ENCODE data around the gene GNG14. TPM values are rescaled to one million over a fixed set of nuclear protein-coding genes. Genes with fewer than 3 reads are reported as not detected.

The GNG14 gene
- total and polyA plus RNA-seq, 4 donors, result not detected

GRCh38 chr19:12647490-12648071 is 40.2 kb upstream of the GNG14 start:
- 8 to 11% methylated on average over 30 to 31 of the region's 31 CpGs for WGBS, 2 donors
- DNase-seq (peak; percentile 74 to 91), ATAC-seq (ENCODE audit: low FRiP score) (peak; percentile 89)
- intact Hi-C loops (cut with DNase I), result no loop called here
- Histone ChIP-seq H3K4me1 (ENCODE audit: control insufficient read depth in 1 of 2, insufficient read depth in 2 of 2, low read length in 2 of 2) (no peaks in the 10 kb centered on the region), H3K4me3 (ENCODE audit: low read length in 2 of 2) (no peak overlapping the region), H3K9me3 (ENCODE audit: control insufficient read depth, low read length) (no peaks in the 10 kb centered on the region), H3K27ac (ENCODE audit: low read depth in 1 of 2, low read length in 2 of 2) (no peak overlapping the region), H3K36me3 (ENCODE audit: control insufficient read depth in 1 of 2, insufficient read depth in 2 of 2, low read length in 1 of 2) (no peaks in the 10 kb centered on the region), H3K27me3 (ENCODE audit: control insufficient read depth in 1 of 2, insufficient read depth in 2 of 2, low read length in 1 of 2) (no peaks in the 10 kb centered on the region)

GRCh38 chr19:12648088-12648487 is 39.7 kb upstream of the GNG14 start:
- no peaks in the 10 kb centered on the region for H3K9me3 ChIP-seq (ENCODE audit: control insufficient read depth, low read length)
- ATAC-seq (ENCODE audit: low FRiP score) (peak; percentile 42), DNase-seq (no peak)
- no peaks in the 10 kb centered on the region for H3K27me3 ChIP-seq (ENCODE audit: control insufficient read depth in 1 of 2, insufficient read depth in 2 of 2, low read length in 1 of 2)
- intact Hi-C loops (cut with DNase I), result no loop called here
- H3K36me3 ChIP-seq (ENCODE audit: control insufficient read depth in 1 of 2, insufficient read depth in 2 of 2, low read length in 1 of 2), result no peaks in the 10 kb centered on the region
- no peak overlapping the region for H3K4me3 ChIP-seq (ENCODE audit: low read length in 2 of 2)
- H3K4me1 ChIP-seq (ENCODE audit: control insufficient read depth in 1 of 2, insufficient read depth in 2 of 2, low read length in 2 of 2), result no peaks in the 10 kb centered on the region
- WGBS, 2 donors, result 7 to 8% methylated on average over 29 of the region's 29 CpGs
- H3K27ac ChIP-seq (ENCODE audit: low read depth in 1 of 2, low read length in 2 of 2), result no peak overlapping the region

DNA sequence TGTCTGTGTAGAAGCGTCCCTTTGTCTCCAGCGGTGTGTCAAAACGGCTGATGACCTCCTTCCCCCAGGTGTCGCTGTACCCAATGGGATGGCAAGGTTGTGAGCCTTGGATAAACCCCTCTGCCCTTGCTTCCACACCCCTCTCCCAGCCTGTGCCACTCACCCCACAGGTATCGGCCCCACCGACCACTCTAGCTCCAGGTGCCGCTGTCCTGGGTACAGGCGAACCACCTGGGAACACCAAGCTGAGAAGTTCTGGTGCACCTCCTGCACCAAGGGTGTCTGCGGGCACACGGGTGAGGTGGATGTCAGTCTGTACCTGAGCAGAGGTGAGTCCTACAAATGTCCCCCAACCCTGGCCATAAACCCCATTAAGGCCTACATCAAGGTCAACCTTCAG is 37.9 kb upstream of the GNG14 start:
- DNase-seq, result peak in 1 of 2 donors; percentile 29
- 95 to 96% methylated on average over 10 of the region's 10 CpGs for WGBS, 2 donors
- Histone ChIP-seq H3K4me3 (ENCODE audit: low read length in 2 of 2) (no peak overlapping the region), H3K27ac (ENCODE audit: low read depth in 1 of 2, low read length in 2 of 2) (no peak overlapping the region), H3K27me3 (ENCODE audit: control insufficient read depth in 1 of 2, insufficient read depth in 2 of 2, low read length in 1 of 2) (no peaks in the 10 kb centered on the region), H3K9me3 (ENCODE audit: control insufficient read depth, low read length) (no peaks in the 10 kb centered on the region), H3K4me1 (ENCODE audit: control insufficient read depth in 1 of 2, insufficient read depth in 2 of 2, low read length in 2 of 2) (no peaks in the 10 kb centered on the region), H3K36me3 (ENCODE audit: control insufficient read depth in 1 of 2, insufficient read depth in 2 of 2, low read length in 1 of 2) (no peaks in the 10 kb centered on the region)
- no peak for ATAC-seq (ENCODE audit: low FRiP score)
- intact Hi-C loops (cut with DNase I), result no loop called here

DNA sequence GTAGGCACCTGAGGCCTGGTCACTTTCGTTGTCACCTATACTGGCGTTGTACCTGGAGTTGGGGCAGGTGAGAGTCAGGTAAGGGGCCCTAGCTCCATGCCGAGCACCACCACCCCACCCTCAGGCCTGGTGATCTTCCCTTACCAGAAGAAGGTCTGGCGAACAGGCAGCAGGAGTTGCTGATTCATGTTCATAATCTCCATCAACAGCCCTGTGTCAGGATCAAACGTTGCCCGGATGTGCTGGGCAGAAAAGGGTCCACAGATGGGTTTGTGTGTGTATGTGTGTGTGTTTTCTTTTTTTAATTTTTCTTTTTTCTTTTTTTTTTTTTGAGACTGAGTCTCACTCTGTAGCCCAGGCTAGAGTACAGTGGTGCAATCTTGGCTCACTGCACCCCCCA is 35.6 kb upstream of the GNG14 start:
- Histone ChIP-seq H3K27ac (ENCODE audit: low read depth in 1 of 2, low read length in 2 of 2) (no peak overlapping the region), H3K4me3 (ENCODE audit: low read length in 2 of 2) (no peak overlapping the region), H3K4me1 (ENCODE audit: control insufficient read depth in 1 of 2, insufficient read depth in 2 of 2, low read length in 2 of 2) (no peaks in the 10 kb centered on the region), H3K36me3 (ENCODE audit: control insufficient read depth in 1 of 2, insufficient read depth in 2 of 2, low read length in 1 of 2) (peaks cover 0 to 3% of the 10 kb centered on the region in 2 donors), H3K9me3 (ENCODE audit: control insufficient read depth, low read length) (no peaks in the 10 kb centered on the region), H3K27me3 (ENCODE audit: control insufficient read depth in 1 of 2, insufficient read depth in 2 of 2, low read length in 1 of 2) (no peaks in the 10 kb centered on the region)
- WGBS, 2 donors, result 92 to 93% methylated on average over 6 of the region's 6 CpGs
- peak in 1 of 2 donors; percentile 4 for DNase-seq
- intact Hi-C loops (cut with DNase I), result no loop called here
- no peak for ATAC-seq (ENCODE audit: low FRiP score)

GRCh38 chr19:12655546-12655945 is 32.3 kb upstream of the GNG14 start:
- ATAC-seq (ENCODE audit: low FRiP score), result no peak
- intact Hi-C loops (cut with DNase I), result no loop called here
- DNase-seq, result no peak
- H3K4me3 ChIP-seq (ENCODE audit: low read length in 2 of 2), result no peak overlapping the region
- no peaks in the 10 kb centered on the region for H3K4me1 ChIP-seq (ENCODE audit: control insufficient read depth in 1 of 2, insufficient read depth in 2 of 2, low read length in 2 of 2)
- H3K27ac ChIP-seq (ENCODE audit: low read depth in 1 of 2, low read length in 2 of 2), result no peak overlapping the region
- no peaks in the 10 kb centered on the region for H3K27me3 ChIP-seq (ENCODE audit: control insufficient read depth in 1 of 2, insufficient read depth in 2 of 2, low read length in 1 of 2)
- no peaks in the 10 kb centered on the region for H3K9me3 ChIP-seq (ENCODE audit: control insufficient read depth, low read length)
- 95 to 96% methylated on average over 8 of the region's 8 CpGs for WGBS, 2 donors
- peaks cover 0 to 5% of the 10 kb centered on the region in 2 donors for H3K36me3 ChIP-seq (ENCODE audit: control insufficient read depth in 1 of 2, insufficient read depth in 2 of 2, low read length in 1 of 2)

DNA sequence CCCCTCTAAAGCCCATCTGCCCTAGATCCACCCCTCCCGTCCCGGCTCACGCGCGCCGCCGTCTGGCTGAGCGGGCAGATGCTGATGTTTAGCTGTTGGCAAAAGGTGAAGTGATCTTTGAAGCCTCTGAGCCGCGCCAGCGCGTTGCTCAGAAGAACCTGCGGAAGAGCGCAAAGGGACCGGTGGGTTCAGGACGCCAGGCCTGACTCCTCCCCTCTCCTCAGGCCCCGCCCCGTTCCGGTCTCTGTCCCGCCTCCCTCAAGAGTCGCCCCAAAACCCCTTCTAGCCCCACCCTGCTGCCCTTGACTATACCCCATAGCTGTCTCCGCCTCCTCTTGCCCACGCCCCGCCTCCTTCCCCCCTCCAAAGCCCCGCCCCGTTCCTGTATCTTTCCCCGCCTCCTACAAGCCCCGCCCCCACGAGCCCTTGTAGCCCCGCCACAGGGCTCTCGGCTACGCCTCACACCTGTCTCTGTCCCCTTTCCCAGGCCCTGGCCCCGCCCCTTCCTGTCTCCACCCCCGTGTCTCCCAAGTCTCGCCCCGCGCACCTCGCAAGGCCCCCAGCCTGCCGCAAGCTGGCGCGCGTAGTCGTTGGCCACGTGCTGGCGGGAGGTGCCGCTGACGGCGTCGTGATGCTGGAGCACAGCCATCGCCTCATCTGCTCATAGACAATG is 30.8 kb upstream of the GNG14 start:
- H3K27ac ChIP-seq (ENCODE audit: low read depth in 1 of 2, low read length in 2 of 2), result no peak overlapping the region
- no peaks in the 10 kb centered on the region for H3K27me3 ChIP-seq (ENCODE audit: control insufficient read depth in 1 of 2, insufficient read depth in 2 of 2, low read length in 1 of 2)
- DNase-seq (no peak), ATAC-seq (ENCODE audit: low FRiP score) (peak; percentile 44)
- H3K36me3 ChIP-seq (ENCODE audit: control insufficient read depth in 1 of 2, insufficient read depth in 2 of 2, low read length in 1 of 2), result peaks cover 0 to 7% of the 10 kb centered on the region in 2 donors
- H3K4me3 ChIP-seq (ENCODE audit: low read length in 2 of 2), result no peak overlapping the region
- WGBS, 2 donors, result 49 to 56% methylated on average over 45 to 50 of the region's 50 CpGs
- no peaks in the 10 kb centered on the region for H3K4me1 ChIP-seq (ENCODE audit: control insufficient read depth in 1 of 2, insufficient read depth in 2 of 2, low read length in 2 of 2)
- no peaks in the 10 kb centered on the region for H3K9me3 ChIP-seq (ENCODE audit: control insufficient read depth, low read length)
- intact Hi-C loops (cut with DNase I), result no loop called here

- Histone ChIP-seq H3K4me3 (ENCODE audit: low read length in 2 of 2) (no peak overlapping the region), H3K36me3 (ENCODE audit: control insufficient read depth in 1 of 2, insufficient read depth in 2 of 2, low read length in 1 of 2) (peaks cover 0 to 7% of the 10 kb centered on the region in 2 donors), H3K4me1 (ENCODE audit: control insufficient read depth in 1 of 2, insufficient read depth in 2 of 2, low read length in 2 of 2) (no peaks in the 10 kb centered on the region), H3K27me3 (ENCODE audit: control insufficient read depth in 1 of 2, insufficient read depth in 2 of 2, low read length in 1 of 2) (no peaks in the 10 kb centered on the region), H3K9me3 (ENCODE audit: control insufficient read depth, low read length) (no peaks in the 10 kb centered on the region), H3K27ac (ENCODE audit: low read depth in 1 of 2, low read length in 2 of 2) (no peak overlapping the region)
- intact Hi-C loops (cut with DNase I), result no loop called here
- DNase-seq (no peak), ATAC-seq (ENCODE audit: low FRiP score) (no peak)
- WGBS, 2 donors, result 93 to 96% methylated on average over 22 of the region's 22 CpGs
Measured at GRCh38 chr19:12657966-12658365, 29.8 kb upstream of the GNG14 start.

- no peaks in the 10 kb centered on the region for H3K4me1 ChIP-seq (ENCODE audit: control insufficient read depth in 1 of 2, insufficient read depth in 2 of 2, low read length in 2 of 2)
- WGBS, 2 donors, result 92% methylated on average over 12 of the region's 12 CpGs
- intact Hi-C loops (cut with DNase I), result no loop called here
- H3K9me3 ChIP-seq (ENCODE audit: control insufficient read depth, low read length), result no peaks in the 10 kb centered on the region
- ATAC-seq (ENCODE audit: low FRiP score), result no peak
- no peak overlapping the region for H3K27ac ChIP-seq (ENCODE audit: low read depth in 1 of 2, low read length in 2 of 2)
- no peak overlapping the region for H3K4me3 ChIP-seq (ENCODE audit: low read length in 2 of 2)
- H3K27me3 ChIP-seq (ENCODE audit: control insufficient read depth in 1 of 2, insufficient read depth in 2 of 2, low read length in 1 of 2), result no peaks in the 10 kb centered on the region
- peaks cover 0 to 8% of the 10 kb centered on the region in 2 donors for H3K36me3 ChIP-seq (ENCODE audit: control insufficient read depth in 1 of 2, insufficient read depth in 2 of 2, low read length in 1 of 2)
- no peak for DNase-seq
Measured at GRCh38 chr19:12660980-12661379, 26.8 kb upstream of the GNG14 start.

All from aorta (tissue), 5 donors.